HepG2 (cell line): ENCODE measurements around the gene TRPM1. TPM values are rescaled to one million over a fixed set of nuclear protein-coding genes. Genes with fewer than 3 reads are reported as not detected.

Source experiments
- ATAC-seq: fragments of 200-7000 bp; cut with Tn5 transposase; 3 replicates; pipeline ENCODE4 v1.9.1; 2020; ENCODE audit warnings: mild to moderate bottlenecking, moderate library complexity
- BruUV-seq: library from RNA; stranded (reverse); fragments of 400-500 nt; replicated peaks from 2 replicates; lab custom pipeline; 2021; lab: Mats Ljungman, UMichigan
- CTCF ChIA-PET: fragments of 300-600 bp; formaldehyde crosslinking; extraction: SDS; loops from one replicate; lab custom pipeline; 2021; ENCODE audit warnings: low total read pairs, inconsistent platforms, low intra/inter-chr PET ratio; lab: Yijun Ruan, JAX
- POLR2A ChIA-PET: fragments of 350-600 bp; sonication (Branson Sonifier 250); formaldehyde crosslinking; loops from one replicate; lab custom pipeline; 2020; ENCODE audit warnings: antibody characterized with exemption, inconsistent platforms; lab: Yijun Ruan, JAX
- DNase-seq: peaks from one replicate; pipeline ENCODE4 v3.0.0-alpha.2; 2015; ENCODE audit warnings: low spot score
- FAIRE-seq: peaks from 3 replicates; lab custom pipeline; 2011; peaks lifted over from hg19 to GRCh38; lab: Jason Lieb, UNC
- H2AFZ ChIP-seq: one replicate; pipeline ENCODE4 v1.6.1; 2011; ENCODE audit warnings: low read length, inconsistent platforms
- H3K27ac ChIP-seq: fragments of 300-600 bp; 3 replicates; pipeline ENCODE4 v1.8.0; 2011; ENCODE audit warnings: mixed run types, mild to moderate bottlenecking, mixed read lengths, low read length, inconsistent platforms; ENCODE audit not compliant: insufficient read depth; ENCODE audit errors: extremely low read length
- H3K27me3 ChIP-seq, 2 experiments: fragments of 200-600 bp in 1 of 2; 2 replicates in 1 of 2; 3 replicates in 1 of 2; pipeline versions ENCODE4 v1.6.0 to v1.8.0; 2011; ENCODE audit warnings: low read length in 2 of 2, mild to moderate bottlenecking in 2 of 2, moderate library complexity in 2 of 2, inconsistent platforms in 1 of 2; ENCODE audit not compliant: insufficient read depth in 2 of 2, control insufficient read depth in 1 of 2
- H3K36me3 ChIP-seq, 2 experiments: fragments of 200-600 bp in 1 of 2; replicated peaks in 1 of 2; 2 replicates in 1 of 2; 3 replicates in 1 of 2; pipeline versions ENCODE4 v1.5.1 to v1.8.0; 2011; ENCODE audit warnings: low read length in 2 of 2, inconsistent platforms in 1 of 2; ENCODE audit not compliant: insufficient read depth in 2 of 2, control insufficient read depth in 1 of 2
- H3K4me1 ChIP-seq: 2 replicates; pipeline ENCODE4 v1.5.1; 2012; ENCODE audit warnings: low read length, inconsistent platforms; ENCODE audit not compliant: insufficient read depth
- H3K4me2 ChIP-seq: 2 replicates; pipeline ENCODE4 v1.6.0; 2011; ENCODE audit warnings: low read depth, low read length, inconsistent platforms
- H3K4me3 ChIP-seq, 3 experiments: fragments of 200-600 bp in 1 of 3; sonication (generic), shearing (Covaris generic) in 1 of 3; replicated peaks in 1 of 3; 2 replicates each; pipeline ENCODE4 v1.5.1; 2011 to 2016; ENCODE audit warnings: low read length in 3 of 3, inconsistent platforms in 2 of 3, low read depth in 2 of 3, mild to moderate bottlenecking in 2 of 3, control low read depth in 1 of 3, mixed read lengths in 1 of 3; ENCODE audit not compliant: insufficient read depth in 1 of 3
- H3K79me2 ChIP-seq: one replicate; pipeline ENCODE4 v1.6.1; 2011; ENCODE audit warnings: low read length, inconsistent platforms; ENCODE audit not compliant: insufficient read depth
- H3K9ac ChIP-seq: 2 replicates; pipeline ENCODE4 v1.6.0; 2011; ENCODE audit warnings: mild to moderate bottlenecking, low read depth, low read length, inconsistent platforms; ENCODE audit not compliant: insufficient read depth
- H3K9me3 ChIP-seq: 2 replicates; pipeline ENCODE4 v1.5.1; 2012; ENCODE audit warnings: mild to moderate bottlenecking, low read length
- H4K20me1 ChIP-seq: 2 replicates; pipeline ENCODE4 v1.6.0; 2011; ENCODE audit warnings: inconsistent platforms, mild to moderate bottlenecking, low read length, moderate library complexity; ENCODE audit not compliant: insufficient read depth
- CREBL2 ChIP-seq: sonication (generic); formaldehyde crosslinking; IDR thresholded peaks from 2 replicates; pipeline ENCODE4 v1.8.1; 2023; ENCODE audit warnings: missing genetic modification reagents, mild to moderate bottlenecking, borderline replicate concordance
- EED ChIP-seq: sonication (generic); formaldehyde crosslinking; IDR thresholded peaks from 2 replicates; pipeline ENCODE4 v1.5.0; 2020; ENCODE audit warnings: mild to moderate bottlenecking, missing genetic modification reagents
- ETV5 ChIP-seq: IDR thresholded peaks from 2 replicates; pipeline ENCODE4 v1.6.1; 2018; ENCODE audit warnings: missing biosample characterization, missing genetic modification reagents, inconsistent platforms, borderline replicate concordance
- FOXA1 ChIP-seq, 2 experiments: fragments of 450-650 bp in 1 of 2; sonication (generic) in 1 of 2; formaldehyde crosslinking in 1 of 2; IDR thresholded peaks; 2 replicates each; pipeline versions ENCODE4 v1.4.0 to v1.6.1; 2016 to 2020; ENCODE audit warnings: missing genetic modification reagents in 1 of 2
- FOXO1 ChIP-seq: sonication (generic); formaldehyde crosslinking; IDR thresholded peaks from 2 replicates; pipeline ENCODE4 v1.4.0; 2020; ENCODE audit warnings: missing genetic modification reagents
- MXD1 ChIP-seq: sonication (generic); formaldehyde crosslinking; IDR thresholded peaks from 2 replicates; pipeline ENCODE4 v1.4.0; 2020; ENCODE audit warnings: mild to moderate bottlenecking, missing genetic modification reagents
- NFKBIZ ChIP-seq: IDR thresholded peaks from 2 replicates; pipeline ENCODE4 v1.6.1; 2018; ENCODE audit warnings: missing genetic modification reagents, missing compliant biosample characterization
- NR2F6 ChIP-seq, 2 experiments: IDR thresholded peaks; 2 replicates each; pipeline ENCODE4 v1.6.1; 2016; ENCODE audit warnings: antibody characterized with exemption in 1 of 2, mild to moderate bottlenecking in 1 of 2
- ONECUT2 ChIP-seq: sonication (generic); formaldehyde crosslinking; IDR thresholded peaks from 2 replicates; pipeline ENCODE4 v1.4.0; 2020; ENCODE audit warnings: missing genetic modification reagents
- POLR2AphosphoS5 ChIP-seq: IDR thresholded peaks from 2 replicates; pipeline ENCODE4 v1.6.1; 2012; ENCODE audit warnings: low read depth, low read length
- PRDM10 ChIP-seq: sonication (generic); formaldehyde crosslinking; IDR thresholded peaks from 2 replicates; pipeline ENCODE4 v1.4.0; 2020; ENCODE audit warnings: low read depth, missing genetic modification reagents
- RAD21 ChIP-seq: fragments of 450-650 bp; formaldehyde crosslinking; IDR thresholded peaks from 2 replicates; pipeline ENCODE4 v1.5.0; 2020; ENCODE audit warnings: mild to moderate bottlenecking
- SIX1 ChIP-seq: sonication (generic); formaldehyde crosslinking; IDR thresholded peaks from 2 replicates; pipeline ENCODE4 v1.4.0; 2020; ENCODE audit warnings: missing genetic modification reagents, borderline replicate concordance
- TEAD3 ChIP-seq: optimal IDR thresholded peaks from 2 replicates; pipeline ENCODE3; 2016; ENCODE audit warnings: borderline replicate concordance
- TRIM24 ChIP-seq: sonication (generic); formaldehyde crosslinking; IDR thresholded peaks from 2 replicates; pipeline ENCODE4 v1.8.0; 2022; ENCODE audit warnings: mild to moderate bottlenecking, missing genetic modification reagents
- ZNF205 ChIP-seq: IDR thresholded peaks from 2 replicates; pipeline ENCODE4 v1.6.1; 2018; ENCODE audit warnings: missing biosample characterization, missing genetic modification reagents
- ZNF256 ChIP-seq: sonication (generic); formaldehyde crosslinking; conservative IDR thresholded peaks from 2 replicates; pipeline ENCODE4 v1.4.0; 2020; ENCODE audit warnings: missing genetic modification reagents
- ZNF713 ChIP-seq: sonication (generic); formaldehyde crosslinking; IDR thresholded peaks from 2 replicates; pipeline ENCODE4 v1.4.0; 2020; ENCODE audit warnings: mild to moderate bottlenecking, missing genetic modification reagents
- ZUFSP ChIP-seq: sonication (generic); formaldehyde crosslinking; IDR thresholded peaks from 2 replicates; pipeline ENCODE4 v1.9.0; 2021; ENCODE audit warnings: missing genetic modification reagents, mild to moderate bottlenecking, borderline replicate concordance
- WGBS: methylation state at CpG from one replicate; pipeline ENCODE4 v1.1.6; 2017; ENCODE audit warnings: low lambda C conversion rate; 5-methylcytosine and 5-hydroxymethylcytosine counted together
- in situ Hi-C: cut with HindIII; loops from 2 replicates; pipeline ENCODE4 v1.10.0; 2017; ENCODE audit warnings: low pct_unique_long_range_greater_than_20kb; ENCODE audit not compliant: extremely low pct_ligation_motif_present
- intact Hi-C: fragments of 100-400 bp; cut with micrococcal nuclease; formaldehyde crosslinking; loops from one replicate; pipeline ENCODE4 v1.10.0; 2022; ENCODE audit not compliant: unreplicated experiment
- polyA plus RNA-seq, 8 experiments: library from polyadenylated mRNA; depleted of rRNA in 3 of 8; stranded (reverse) in 7 of 8; unstranded in 1 of 8; fragments of >200 nt; fragmentation: Illumina TruSeq in 4 of 8; extraction: Trizol in 4 of 8; gene quantifications; 2 replicates each; pipeline versions ENCODE4 v1.2.1 to v1.2.3, GENCODE V29; 2011 to 2016; ENCODE audit warnings: low read depth in 4 of 8, missing spikeins in 1 of 8, mixed read lengths in 1 of 8; ENCODE audit not compliant: insufficient read depth in 1 of 8
- total RNA-seq, 5 experiments: library from RNA; depleted of rRNA; stranded (reverse); fragments of >200 nt; fragmentation: Illumina TruSeq; extraction: Trizol; gene quantifications; 2 replicates each; pipeline ENCODE4 v1.2.3, GENCODE V29; 2016; ENCODE audit warnings: low read depth in 1 of 5

TRPM1 gene
- total and polyA plus RNA-seq, 2 of the 13 experiments (the other 11 are each of a cell fraction or from before 2014, with no cell fraction given), result not detected

GRCh38 chr15:31024330-31024729 is 77.2 kb downstream of the TRPM1 start:
- ChIA-PET CTCF (no interaction called here), POLR2A (interaction anchor here (1.3 kb wide), 1 partner anchor 32 kb away, joined by 4 read pairs; the partner anchor contains the start of gene MTMR10)
- FAIRE-seq (peak; percentile 46), ATAC-seq (peak; percentile 82), DNase-seq (peak; percentile 79)
- H3K4me3 ChIP-seq, result peak overlapping the region in 1 of 3 experiments; percentile 35; a peak in 1 of 6 replicates
- no peaks in the 10 kb centered on the region for H3K27me3 ChIP-seq
- H3K79me2 ChIP-seq, result no peaks in the 10 kb centered on the region
- in situ Hi-C loops (no loop called here), intact Hi-C loops (no loop called here)
- no TSS peak for BruUV-seq
- 3% methylated on average over 5 of the region's 5 CpGs for WGBS
- H3K4me1 ChIP-seq, result peaks cover 28% of the 10 kb centered on the region
- no peaks in the 10 kb centered on the region for H3K9me3 ChIP-seq
- H3K27ac ChIP-seq, result no peak overlapping the region
- no peaks in the 10 kb centered on the region for H4K20me1 ChIP-seq
- no peak overlapping the region for H2AFZ ChIP-seq
- H3K36me3 ChIP-seq, result no peaks in the 10 kb centered on the region
- H3K9ac ChIP-seq, result no peak overlapping the region
- peak overlapping the region; percentile 77 for H3K4me2 ChIP-seq
- TF ChIP-seq ZNF713, result no peak
- TF ChIP-seq CREBL2 (CRISPR knock-in tag), result no peak
- TF ChIP-seq NR2F6 (IDR thresholded peaks at IDR 0.05), result no peak
- peak; percentile 23; the same call in 1 of the 2 replicates for TF ChIP-seq NR2F6 (CRISPR knock-in tag; IDR thresholded peaks at IDR 0.05)
- TF ChIP-seq EED (CRISPR knock-in tag), result no peak
- no peak for TF ChIP-seq TRIM24 (CRISPR knock-in tag)
- TF ChIP-seq RAD21 (CRISPR knock-in tag), result no peak
- peak; percentile 72 for TF ChIP-seq PRDM10 (CRISPR knock-in tag)
- TF ChIP-seq TEAD3 (CRISPR knock-in tag), result peak; percentile 97
- no peak for TF ChIP-seq FOXO1 (CRISPR knock-in tag)
- TF ChIP-seq ZUFSP (CRISPR knock-in tag), result no peak
- TF ChIP-seq SIX1 (CRISPR knock-in tag), result no peak
- TF ChIP-seq NFKBIZ (CRISPR knock-in tag), result no peak
- no peak for TF ChIP-seq ZNF256 (CRISPR knock-in tag)
- TF ChIP-seq MXD1, result no peak
- TF ChIP-seq POLR2AphosphoS5, result no peak
- TF ChIP-seq FOXA1 (IDR thresholded peaks at IDR 0.05), result no peak
- peak; percentile 17; the same call in 1 of the 2 replicates for TF ChIP-seq FOXA1 (CRISPR knock-in tag; IDR thresholded peaks at IDR 0.05)
- no peak for TF ChIP-seq ONECUT2 (CRISPR knock-in tag)
- no peak for TF ChIP-seq ZNF205
- peak; percentile 40; the same call in 1 of the 2 replicates for TF ChIP-seq ETV5 (CRISPR knock-in tag)
